Sigmoid colon (tissue), 4 donors: ENCODE data around the gene TBCK.

Source experiments
- CTCF ChIP-seq, 4 experiments: fragments of 450-650 bp in 3 of 4; fragments of 200-600 bp in 1 of 4; IDR thresholded peaks; one replicate each; pipeline ENCODE4 v1.5.1; 2016 to 2019; ENCODE audit warnings: antibody characterized with exemption in 4 of 4, mild to moderate bottlenecking in 3 of 4, moderate library complexity in 2 of 4
- EP300 ChIP-seq, 4 donors: sonication (generic); formaldehyde crosslinking; IDR thresholded peaks; one replicate each; pipeline ENCODE4 v1.6.1; 2017; ENCODE audit warnings: antibody characterized with exemption in 4 of 4
- POLR2A ChIP-seq, 2 donors: fragments of 450-650 bp; IDR thresholded peaks; one replicate each; pipeline ENCODE4 v1.6.1; 2016; ENCODE audit warnings: antibody characterized with exemption in 2 of 2, mild to moderate bottlenecking in 2 of 2, moderate library complexity in 2 of 2
- POLR2AphosphoS5 ChIP-seq, 4 donors: sonication (generic); formaldehyde crosslinking; IDR thresholded peaks; one replicate each; pipeline ENCODE4 v1.6.1; 2017; ENCODE audit warnings: antibody characterized with exemption in 4 of 4

- TF ChIP-seq POLR2AphosphoS5 (IDR thresholded peaks at IDR 0.05) (no peak), CTCF (IDR thresholded peaks at IDR 0.05) (no peak), EP300 (IDR thresholded peaks at IDR 0.05) (no peak), POLR2A (IDR thresholded peaks at IDR 0.05) (no peak)
Observed at GRCh38 chr4:106315476-106315967, 487 bp downstream of the TBCK start.
